MCF 10A (cell line): ENCODE data around the gene BAHCC1. TPM values are rescaled to one million over a fixed set of nuclear protein-coding genes. Genes with fewer than 3 reads are reported as not detected.

Experiments used
- BruUV-seq: library from RNA; stranded (reverse); fragments of 400-500 nt; replicated peaks from 2 replicates; lab custom pipeline; 2021; lab: Mats Ljungman, UMichigan
- CTCF ChIA-PET: fragments of 300-600 bp; sonication (Branson Sonifier 250); formaldehyde crosslinking; extraction: SDS; loops from one replicate; lab custom pipeline; 2021; ENCODE audit warnings: antibody characterized with exemption, inconsistent platforms; lab: Yijun Ruan, JAX
- POLR2A ChIA-PET: fragments of 300-600, 350-650 bp; sonication (Branson Sonifier 250); formaldehyde crosslinking; extraction: SDS; loops from one replicate; lab custom pipeline; 2020; ENCODE audit warnings: antibody characterized with exemption, inconsistent platforms; lab: Yijun Ruan, JAX
- DNase-seq: peaks from one replicate; pipeline ENCODE4 v3.0.0-alpha.2; 2018; ENCODE audit not compliant: unreplicated experiment
- H3K27ac Mint-ChIP-seq: one replicate; pipeline ENCODE4 v1.8.0; 2022; ENCODE audit warnings: mild to moderate bottlenecking, low read depth, mixed read lengths; ENCODE audit not compliant: unreplicated experiment
- H3K27me3 Mint-ChIP-seq: one replicate; pipeline ENCODE4 v1.8.0; 2022; ENCODE audit warnings: mixed read lengths; ENCODE audit not compliant: insufficient read depth, unreplicated experiment
- H3K36me3 Mint-ChIP-seq: one replicate; pipeline ENCODE4 v1.8.0; 2022; ENCODE audit warnings: mild to moderate bottlenecking, moderate library complexity, mixed read lengths; ENCODE audit not compliant: insufficient read depth, unreplicated experiment
- H3K4me1 Mint-ChIP-seq: one replicate; pipeline ENCODE4 v1.8.0; 2022; ENCODE audit warnings: mixed read lengths; ENCODE audit not compliant: insufficient read depth, unreplicated experiment
- H3K4me3 Mint-ChIP-seq: one replicate; pipeline ENCODE4 v1.8.0; 2022; ENCODE audit warnings: mild to moderate bottlenecking, moderate library complexity, mixed read lengths; ENCODE audit not compliant: unreplicated experiment
- H3K9me3 Mint-ChIP-seq: one replicate; pipeline ENCODE4 v1.8.0; 2022; ENCODE audit warnings: mixed read lengths; ENCODE audit not compliant: unreplicated experiment
- CTCF ChIP-seq: fragments of 200-600 bp; IDR thresholded peaks from one replicate; pipeline ENCODE4 v1.8.0; 2022; ENCODE audit warnings: antibody characterized with exemption, mild to moderate bottlenecking; ENCODE audit not compliant: unreplicated experiment
- intact Hi-C: fragments of 100-400 bp; cut with micrococcal nuclease; formaldehyde crosslinking; loops from 2 replicates; pipeline ENCODE4 v1.14.1; 2022
- total RNA-seq: library from RNA; stranded (reverse); gene quantifications from 2 replicates; pipeline ENCODE4 v1.2.3, GENCODE V29; 2022

Gene BAHCC1
- total RNA-seq, 1 experiment from 2014 or later: 7.4 TPM

- H3K4me3 Mint-ChIP-seq: peak overlapping the region; percentile 40
- H3K27me3 Mint-ChIP-seq: no peaks in the 10 kb centered on the region
- H3K4me1 Mint-ChIP-seq: no peaks in the 10 kb centered on the region
- H3K9me3 Mint-ChIP-seq: no peaks in the 10 kb centered on the region
- no TSS peak for BruUV-seq
- ChIA-PET POLR2A (no interaction called here), CTCF (no interaction called here)
- H3K36me3 Mint-ChIP-seq: peaks cover 1% of the 10 kb centered on the region
- DNase-seq: no peak
- intact Hi-C loops: no loop called here
- H3K27ac Mint-ChIP-seq: no peak overlapping the region
- TF ChIP-seq CTCF: no peak
Observed at GRCh38 chr17:81386141-81386645, 9.1 kb upstream of the BAHCC1 start.

- POLR2A ChIA-PET: no interaction called here
- Mint-ChIP-seq H3K9me3 (no peaks in the 10 kb centered on the region), H3K27ac (no peak overlapping the region), H3K4me1 (no peaks in the 10 kb centered on the region), H3K36me3 (peaks cover 6% of the 10 kb centered on the region), H3K27me3 (no peaks in the 10 kb centered on the region), H3K4me3 (peak overlapping the region; percentile 69)
- intact Hi-C loops: no loop called here
- CTCF ChIA-PET: no interaction called here
- no TSS peak for BruUV-seq
- DNase-seq: no peak
- TF ChIP-seq CTCF: no peak
Observed at GRCh38 chr17:81386646-81387099, 8.6 kb upstream of the BAHCC1 start.

GRCh38 chr17:81387100-81388090 lies 7.9 kb upstream of the BAHCC1 start:
- POLR2A ChIA-PET: no interaction called here
- peaks cover 6% of the 10 kb centered on the region for H3K36me3 Mint-ChIP-seq
- H3K4me3 Mint-ChIP-seq: peak overlapping the region; percentile 69
- no TSS peak for BruUV-seq
- TF ChIP-seq CTCF: no peak
- CTCF ChIA-PET: no interaction called here
- no peaks in the 10 kb centered on the region for H3K9me3 Mint-ChIP-seq
- H3K4me1 Mint-ChIP-seq: no peaks in the 10 kb centered on the region
- intact Hi-C loops: no loop called here
- H3K27ac Mint-ChIP-seq: no peak overlapping the region
- peak; percentile 27 for DNase-seq
- no peaks in the 10 kb centered on the region for H3K27me3 Mint-ChIP-seq

- H3K27ac Mint-ChIP-seq: no peak overlapping the region
- H3K27me3 Mint-ChIP-seq: no peaks in the 10 kb centered on the region
- POLR2A ChIA-PET: no interaction called here
- intact Hi-C loops: no loop called here
- DNase-seq: no peak
- no TSS peak for BruUV-seq
- H3K36me3 Mint-ChIP-seq: peaks cover 6% of the 10 kb centered on the region
- no peaks in the 10 kb centered on the region for H3K4me1 Mint-ChIP-seq
- TF ChIP-seq CTCF: no peak
- no peaks in the 10 kb centered on the region for H3K9me3 Mint-ChIP-seq
- no peak overlapping the region for H3K4me3 Mint-ChIP-seq
- CTCF ChIA-PET: no interaction called here
Observed at GRCh38 chr17:81388091-81388611, 7.1 kb upstream of the BAHCC1 start.
